Activated gamma-delta T cell treated with anti-CD3 and anti-CD28 coated beads, Interleukin-2, amount 50 U/mL, for 16 hours (primary cell): ENCODE results near the gene HAPLN2.

Source experiments
- DNase-seq: peaks from one replicate; pipeline ENCODE4 v3.0.0-alpha.2; 2020; ENCODE audit warnings: low read depth

Gene HAPLN2

DNA sequence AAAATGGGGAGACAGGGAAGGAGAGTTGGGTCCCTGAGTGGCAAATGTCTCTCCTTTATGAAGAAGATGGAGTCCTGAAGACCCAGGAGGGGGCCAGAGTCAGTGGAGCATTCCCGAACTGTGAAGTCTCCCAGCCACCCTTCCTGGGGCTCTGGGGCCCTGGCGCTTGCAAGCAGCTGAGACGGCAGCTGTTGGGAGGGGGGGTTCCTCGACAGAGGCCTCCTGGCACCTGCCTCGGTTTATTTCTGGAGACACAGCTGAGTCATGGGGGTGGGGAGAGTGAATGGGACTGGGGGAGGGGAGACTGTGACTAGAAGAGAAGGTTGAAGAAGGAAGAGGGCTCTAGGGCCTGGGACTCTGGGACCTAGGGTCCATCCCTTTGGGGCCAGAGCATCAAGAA, 44.0 kb downstream of the HAPLN2 start:
- DNase-seq: no peak

DNA sequence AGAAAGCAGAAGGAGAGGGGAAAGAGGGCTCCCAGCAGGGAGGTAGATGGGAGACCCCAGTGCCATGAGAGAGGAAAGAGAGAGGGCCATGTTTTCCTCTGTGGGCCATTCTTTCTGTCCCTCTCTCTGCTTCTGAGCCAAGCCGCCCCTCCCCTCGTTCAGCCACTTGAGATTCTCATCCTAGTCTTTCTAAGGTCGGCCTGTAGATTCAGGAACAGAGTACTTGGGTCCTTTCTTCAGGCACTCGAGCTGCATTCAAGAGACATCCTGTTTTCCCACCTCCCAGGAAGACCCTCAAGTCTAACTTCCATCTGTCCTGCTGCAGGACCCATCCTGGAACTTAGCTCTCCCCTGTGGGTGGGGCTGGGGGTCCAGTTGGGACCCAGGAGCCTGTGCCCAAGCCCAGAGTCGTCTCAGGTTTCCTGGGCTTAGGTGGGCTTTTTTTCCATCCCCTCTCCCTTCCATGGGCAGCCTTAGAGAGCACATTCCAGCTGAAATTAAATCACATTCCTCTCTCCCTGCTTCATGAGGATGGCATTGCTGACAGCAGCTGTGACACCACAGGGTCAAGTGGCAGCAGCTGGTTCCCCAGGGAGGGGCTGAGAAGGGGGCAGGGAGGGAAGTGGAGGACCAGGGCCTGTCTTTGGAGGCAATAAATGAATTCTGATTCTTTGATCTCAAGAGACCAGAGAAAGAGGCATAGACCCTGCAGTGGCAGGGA, 45.0 kb downstream of the HAPLN2 start:
- DNase-seq: no peak

DNA sequence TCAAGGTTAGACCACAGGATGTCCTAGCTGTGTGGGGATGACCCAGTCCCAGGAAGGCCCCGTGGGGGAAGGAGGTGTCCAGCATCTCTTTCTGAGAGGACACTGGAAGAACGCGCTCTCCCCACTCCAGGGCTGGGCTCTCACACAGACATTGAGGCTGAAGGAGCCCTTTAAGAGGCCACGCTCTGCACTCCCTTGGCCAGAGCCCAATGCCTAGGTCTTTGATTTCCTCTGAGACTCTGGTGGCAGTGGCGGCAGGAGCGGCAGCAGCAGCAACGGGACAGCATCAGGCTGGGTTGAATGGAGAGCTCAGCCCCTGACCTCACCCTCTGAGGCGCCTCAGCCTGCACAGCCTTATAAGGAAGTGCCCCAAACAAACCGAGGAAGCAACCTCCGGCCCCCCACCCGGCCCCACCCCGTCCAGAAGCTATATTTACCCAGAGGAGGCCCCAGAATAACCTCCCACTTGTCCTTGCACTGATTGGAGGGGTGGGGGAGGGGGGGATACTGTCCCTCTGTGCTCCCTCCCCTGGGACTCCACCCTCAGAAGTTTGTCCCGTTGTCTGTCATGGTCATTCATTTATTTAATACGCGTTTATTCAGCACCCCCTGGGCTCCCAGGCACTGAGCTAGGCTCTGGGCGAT, 45.7 kb downstream of the HAPLN2 start:
- DNase-seq: no peak

DNA sequence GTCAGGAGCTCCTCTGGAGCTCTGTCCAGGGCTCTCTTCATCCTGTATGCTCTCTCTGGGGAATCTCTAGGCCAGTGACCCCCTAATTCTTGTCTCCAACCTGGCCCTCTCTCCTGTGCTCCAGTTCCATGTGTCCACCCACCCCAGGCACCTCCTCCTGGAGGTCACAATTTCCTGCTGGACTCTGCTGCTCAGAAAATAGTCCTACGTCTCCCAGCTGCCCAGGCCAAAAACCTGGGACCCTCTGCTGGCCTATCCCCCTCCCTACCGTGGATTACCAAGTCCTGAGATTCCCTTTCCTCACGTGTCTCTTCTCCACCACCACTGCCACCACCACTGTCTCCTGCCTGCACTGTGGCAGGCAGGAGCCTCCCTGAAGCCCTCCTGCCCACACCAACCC, 46.3 kb downstream of the HAPLN2 start:
- no peak for DNase-seq

DNA sequence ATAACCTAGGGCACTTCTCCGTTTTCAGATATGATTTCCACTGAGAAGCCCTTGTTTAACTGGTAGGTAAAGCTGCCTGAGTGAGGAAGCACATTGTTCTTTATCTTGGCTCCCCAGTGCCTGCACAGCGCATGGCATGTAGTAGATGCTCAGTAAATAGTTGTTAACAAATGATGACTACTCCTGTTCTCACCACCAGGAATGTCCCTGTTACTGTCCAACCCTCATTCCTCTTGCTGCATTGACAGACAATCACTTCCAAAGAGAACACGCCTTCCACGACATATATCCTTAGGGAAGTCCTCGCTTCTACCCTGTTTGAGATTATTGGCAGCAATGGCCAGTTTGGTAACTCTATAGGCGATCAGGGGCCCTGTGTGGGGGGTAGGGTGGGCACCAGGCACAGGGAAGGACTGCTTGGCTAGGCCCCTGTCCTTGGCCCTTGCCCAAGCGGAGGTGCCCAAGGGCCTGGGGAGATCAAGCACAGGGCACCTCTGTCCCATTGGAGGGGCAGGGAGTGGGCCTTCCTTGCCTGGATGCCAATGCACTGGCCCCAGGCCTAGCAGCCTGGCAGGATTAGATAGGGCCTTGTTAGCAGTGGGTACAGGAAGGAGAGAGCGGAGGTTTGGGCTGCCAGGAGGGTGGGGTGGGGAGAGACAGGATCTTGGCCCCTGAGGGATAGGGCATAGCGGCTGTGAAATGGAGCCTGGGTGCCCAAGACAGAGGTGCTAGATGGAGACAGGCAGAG, 47.8 kb downstream of the HAPLN2 start:
- DNase-seq: no peak

DNA sequence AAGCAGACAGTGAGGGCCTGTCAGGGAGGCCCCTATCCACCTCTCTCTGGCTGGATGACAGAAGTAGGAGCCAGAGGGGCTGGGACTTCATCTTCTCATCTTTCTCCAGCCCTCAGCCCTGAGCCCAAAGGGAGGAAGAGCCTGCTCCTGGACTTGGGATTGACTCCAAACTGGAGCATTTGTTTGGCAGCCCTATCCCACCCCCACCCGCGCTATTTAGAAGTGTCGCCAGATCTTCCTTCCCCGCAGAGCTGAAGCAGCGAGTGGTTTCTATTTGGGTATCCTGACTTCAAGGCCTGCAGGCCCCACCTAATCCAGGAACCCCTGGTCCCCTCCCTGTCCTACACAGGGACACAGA, 48.4 kb downstream of the HAPLN2 start:
- no peak for DNase-seq

DNA sequence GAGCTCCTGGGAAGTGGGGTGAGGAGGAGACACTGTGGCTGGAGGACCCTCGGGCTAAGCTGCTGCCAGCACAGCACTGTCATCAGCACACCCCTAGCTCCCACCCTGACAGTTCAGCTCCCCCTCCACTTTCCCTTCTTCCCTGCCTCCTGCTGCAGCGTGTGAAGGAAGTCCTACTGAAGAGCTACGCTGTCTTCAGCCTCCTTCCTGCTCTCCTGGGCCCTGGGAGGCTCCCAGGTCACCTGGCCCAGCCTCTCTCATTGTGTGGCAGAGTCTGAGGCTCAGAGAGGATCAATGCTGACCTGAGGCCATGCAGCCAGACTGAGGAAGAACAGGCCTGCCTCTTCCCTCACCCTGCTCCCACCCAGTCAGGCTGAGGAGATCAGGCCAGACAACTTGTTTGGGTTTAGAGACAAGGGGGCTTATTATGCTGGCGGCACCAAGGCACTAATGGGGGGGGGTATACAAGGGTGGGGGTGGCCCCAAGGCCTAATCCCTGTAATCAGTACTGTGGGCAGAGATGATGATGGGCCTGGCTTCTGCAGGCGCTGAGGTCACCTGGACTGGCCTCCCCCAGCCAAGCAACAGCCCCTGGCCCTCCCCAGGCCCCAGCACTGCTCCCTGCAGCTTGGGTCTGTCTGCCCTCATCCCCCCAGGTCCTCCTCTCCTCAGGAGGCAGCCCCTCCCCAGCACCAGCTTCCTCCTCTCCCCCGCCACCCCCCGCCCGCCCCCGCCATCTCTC, 48.9 kb downstream of the HAPLN2 start:
- DNase-seq: no peak

DNA sequence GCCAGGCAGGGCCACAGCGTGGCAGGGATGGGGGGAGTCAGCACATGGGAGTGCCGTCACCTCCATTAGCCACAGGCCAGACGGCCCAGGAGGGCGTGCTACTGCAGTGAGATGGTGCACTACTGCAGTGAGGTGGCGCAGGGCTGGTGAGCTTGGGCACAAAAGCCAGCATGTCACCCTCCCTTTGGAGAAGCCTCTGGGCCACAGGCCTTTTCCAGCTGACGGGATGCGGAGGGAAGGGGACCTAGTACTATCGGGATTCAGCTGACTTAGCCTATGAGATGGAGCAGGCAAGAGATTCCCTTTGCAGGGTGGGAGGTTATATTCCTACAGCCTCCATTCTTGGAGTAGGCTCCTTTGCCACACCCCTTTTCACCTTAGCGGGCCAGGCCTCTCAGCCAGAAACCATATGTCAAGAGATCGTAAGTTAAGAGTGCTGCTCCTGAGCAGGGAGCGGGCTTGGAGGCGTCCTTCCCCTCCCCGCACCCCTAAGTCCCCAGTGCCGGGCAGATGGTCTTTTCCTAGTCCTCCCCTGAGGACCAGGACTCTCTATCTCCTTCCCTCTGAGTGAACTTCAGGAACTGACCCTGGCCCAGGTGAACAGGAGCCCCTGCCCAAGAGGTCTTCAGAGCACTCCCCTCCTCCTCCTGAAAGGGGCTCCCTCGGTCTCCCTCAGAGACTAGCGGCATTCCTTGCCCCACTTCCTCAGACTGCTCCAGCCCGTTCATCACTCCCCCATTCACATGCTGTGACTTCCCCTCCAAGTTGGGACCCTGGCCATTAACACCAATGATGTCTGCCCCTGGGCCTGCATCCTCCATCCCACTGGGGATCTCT, 49.8 kb downstream of the HAPLN2 start:
- no peak for DNase-seq

DNA sequence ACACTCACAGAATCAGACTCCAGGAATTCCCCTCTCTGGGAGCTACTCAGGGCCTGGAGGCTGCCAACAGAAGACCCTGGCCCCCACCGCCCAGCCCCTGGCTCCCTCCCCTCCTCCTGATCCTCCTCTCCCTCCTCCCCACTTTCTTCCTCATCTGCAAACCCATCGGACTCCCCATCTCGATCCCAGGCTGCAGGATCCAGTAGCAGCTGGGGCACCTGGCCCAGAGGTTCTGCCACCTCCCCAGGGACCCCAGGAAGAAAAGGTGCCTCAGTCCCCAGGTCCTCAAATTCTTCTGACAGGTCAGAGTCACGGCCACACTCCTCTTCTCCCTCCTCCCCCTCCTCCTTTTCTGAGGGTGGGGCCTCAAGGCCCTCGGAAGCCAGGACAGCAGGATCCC, 50.6 kb downstream of the HAPLN2 start:
- no peak for DNase-seq

DNA sequence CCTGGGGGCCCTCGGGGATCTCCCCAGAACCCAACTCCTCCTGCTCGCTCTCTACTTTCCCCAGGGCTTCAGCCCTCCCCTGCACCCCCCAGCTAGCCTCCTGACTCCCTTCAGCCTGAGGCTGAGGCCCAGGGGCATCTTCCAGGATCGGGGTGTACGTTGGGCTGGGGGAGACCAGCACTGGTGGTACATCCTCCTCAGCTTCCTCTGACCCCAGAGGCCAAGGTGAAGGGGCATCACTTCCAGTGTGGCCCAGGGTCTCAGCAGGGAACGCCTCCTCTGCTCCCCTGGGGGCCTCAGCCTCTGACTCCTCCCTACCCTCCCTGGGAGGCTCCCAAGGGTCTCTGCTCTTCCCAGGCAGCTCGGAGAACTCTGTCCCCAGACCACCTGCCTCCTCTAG, 51.1 kb downstream of the HAPLN2 start:
- DNase-seq: no peak

DNA sequence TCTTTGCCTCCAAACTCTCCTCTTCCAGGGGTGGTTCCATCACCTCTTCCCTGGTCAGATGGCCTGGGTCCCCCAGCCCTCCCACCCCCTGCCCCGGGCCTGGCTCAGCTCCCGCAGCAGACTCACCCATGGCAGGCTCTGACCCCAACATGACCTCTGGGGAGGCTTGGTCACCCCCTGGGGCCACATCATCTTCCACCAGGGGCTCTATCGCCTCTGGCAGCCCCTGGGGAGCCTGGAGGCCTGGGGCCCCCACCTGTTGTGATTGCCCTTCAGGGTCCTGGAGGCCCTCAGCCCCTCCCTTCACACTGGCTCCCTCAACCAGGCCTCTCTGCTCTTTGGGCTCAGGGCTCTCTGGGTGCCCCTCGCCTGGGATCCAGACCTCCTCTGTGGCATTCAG, 51.6 kb downstream of the HAPLN2 start:
- no peak for DNase-seq

DNA sequence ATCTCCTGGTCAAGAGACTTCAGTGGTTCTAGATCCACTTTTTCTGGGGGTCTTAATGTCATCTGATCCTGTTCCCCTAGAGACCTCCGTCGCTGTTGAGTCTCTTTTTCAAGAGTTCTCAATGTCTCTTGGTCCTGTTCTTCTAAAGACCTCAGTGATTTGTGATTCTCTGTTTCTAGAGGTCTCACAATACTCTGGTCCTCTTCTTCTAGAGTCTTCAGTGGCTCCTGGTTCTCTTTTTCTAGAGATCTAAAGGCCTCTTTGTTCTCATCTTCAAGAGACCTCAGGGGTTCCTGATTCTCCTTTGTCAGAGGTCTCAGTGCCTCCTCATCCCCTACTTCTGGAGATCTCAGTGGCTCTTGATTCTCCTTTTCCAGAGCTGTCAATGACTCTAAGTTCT, 52.6 kb downstream of the HAPLN2 start:
- DNase-seq: no peak

DNA sequence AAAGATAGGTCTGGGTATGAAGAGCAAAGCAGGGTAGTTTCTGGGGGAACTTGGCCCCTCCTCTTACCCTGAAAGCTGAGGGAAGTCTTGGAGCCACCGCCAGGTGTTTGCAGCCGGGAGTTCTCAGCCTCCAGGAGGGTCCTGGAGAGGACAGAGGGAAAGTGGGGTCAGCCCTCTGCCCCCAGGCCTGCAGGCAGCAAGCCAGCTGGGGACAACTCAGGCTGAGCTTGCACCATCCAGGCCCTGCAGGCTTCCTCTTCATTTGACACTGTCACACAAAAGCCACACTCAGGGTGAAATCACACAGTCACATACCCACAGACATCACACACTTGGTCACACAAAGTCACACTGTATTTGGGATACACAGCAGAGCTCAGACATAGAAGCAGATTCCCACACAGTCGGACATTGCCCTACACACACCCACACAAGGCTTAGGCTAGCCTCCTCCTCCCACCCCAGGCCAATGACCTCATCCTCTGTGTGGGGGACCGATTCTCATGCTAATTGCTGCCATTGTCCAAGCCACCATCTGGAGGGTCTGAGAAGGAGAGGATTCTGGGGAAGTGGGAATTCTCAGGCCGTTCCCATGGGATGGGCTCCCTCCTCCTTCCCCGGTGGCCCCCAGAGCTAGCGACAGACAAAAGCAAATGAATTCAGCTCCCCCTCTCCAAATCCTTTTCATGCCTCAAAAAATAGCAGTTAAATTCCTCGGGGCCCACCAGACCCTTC, 54.3 kb downstream of the HAPLN2 start:
- no peak for DNase-seq
